B cell (primary cell): ENCODE data around the gene ARR3.
"Not testable (repeated sequence)": the region's sequence is repeated elsewhere in the genome, so short reads cannot be mapped to it uniquely, and the experiment has no call there.

Experiments used
- EZH2 ChIP-seq: IDR thresholded peaks from 2 replicates; pipeline ENCODE4 v1.6.1; 2012; ENCODE audit warnings: borderline replicate concordance, low read depth, mild to moderate bottlenecking, moderate library complexity, low read length; ENCODE audit not compliant: insufficient read depth, poor library complexity, severe bottlenecking
- TF ChIP-seq, protein P1 (sequence below): fragments of 200-600 bp; IDR thresholded peaks from one replicate; pipeline ENCODE4 v1.8.0; 2022; ENCODE audit warnings: antibody characterized with exemption, mild to moderate bottlenecking

DNA sequence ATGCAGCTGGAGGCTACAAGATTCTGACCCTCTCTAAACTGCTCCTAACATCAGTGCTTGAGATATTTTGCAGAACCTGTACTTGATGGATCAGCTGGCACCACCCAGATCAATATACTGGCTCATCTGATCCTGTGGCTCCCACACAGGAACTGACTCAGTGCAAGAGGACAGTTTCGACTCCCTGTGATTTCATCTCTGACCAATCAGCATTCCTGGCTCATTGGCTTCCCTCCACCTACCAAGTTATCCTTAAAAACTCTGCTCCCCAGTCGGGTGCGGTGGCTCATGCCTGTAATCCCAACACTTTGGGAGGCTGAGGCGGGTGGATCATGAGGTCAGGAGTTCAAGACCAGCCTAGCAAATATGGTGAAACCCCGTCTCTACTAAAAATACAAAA lies 24.5 kb upstream of the ARR3 start:
- not testable (repeated sequence) for TF ChIP-seq EZH2
- TF ChIP-seq, protein P1, sequence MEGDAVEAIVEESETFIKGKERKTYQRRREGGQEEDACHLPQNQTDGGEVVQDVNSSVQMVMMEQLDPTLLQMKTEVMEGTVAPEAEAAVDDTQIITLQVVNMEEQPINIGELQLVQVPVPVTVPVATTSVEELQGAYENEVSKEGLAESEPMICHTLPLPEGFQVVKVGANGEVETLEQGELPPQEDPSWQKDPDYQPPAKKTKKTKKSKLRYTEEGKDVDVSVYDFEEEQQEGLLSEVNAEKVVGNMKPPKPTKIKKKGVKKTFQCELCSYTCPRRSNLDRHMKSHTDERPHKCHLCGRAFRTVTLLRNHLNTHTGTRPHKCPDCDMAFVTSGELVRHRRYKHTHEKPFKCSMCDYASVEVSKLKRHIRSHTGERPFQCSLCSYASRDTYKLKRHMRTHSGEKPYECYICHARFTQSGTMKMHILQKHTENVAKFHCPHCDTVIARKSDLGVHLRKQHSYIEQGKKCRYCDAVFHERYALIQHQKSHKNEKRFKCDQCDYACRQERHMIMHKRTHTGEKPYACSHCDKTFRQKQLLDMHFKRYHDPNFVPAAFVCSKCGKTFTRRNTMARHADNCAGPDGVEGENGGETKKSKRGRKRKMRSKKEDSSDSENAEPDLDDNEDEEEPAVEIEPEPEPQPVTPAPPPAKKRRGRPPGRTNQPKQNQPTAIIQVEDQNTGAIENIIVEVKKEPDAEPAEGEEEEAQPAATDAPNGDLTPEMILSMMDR, result not testable (repeated sequence)
